Erythroblast (primary cell): ENCODE measurements around the gene MAD1L1.

Experiments used
- GATA1 ChIP-seq: IDR thresholded peaks from 2 replicates; pipeline ENCODE4 v1.6.1; 2011; ENCODE audit warnings: low read depth, mild to moderate bottlenecking, control low read depth, low read length, moderate library complexity
- POLR2A ChIP-seq: IDR thresholded peaks from 2 replicates; pipeline ENCODE4 v1.6.1; 2011; ENCODE audit warnings: mild to moderate bottlenecking, low read length

GRCh38 chr7:1899951-1900762, 332.6 kb downstream of the MAD1L1 start:
- TF ChIP-seq POLR2A: no peak
- TF ChIP-seq GATA1: no peak
